A673 (cell line): ENCODE data around the gene NYNRIN. TPM values are rescaled to one million over a fixed set of nuclear protein-coding genes. Genes with fewer than 3 reads are reported as not detected.

ENCODE experiments used
- Bru-seq: library from RNA; stranded (reverse); fragments of 400-500 nt; gene quantifications from one replicate; lab custom pipeline; 2021; lab: Mats Ljungman, UMichigan
- BruChase-seq, 2 experiments: library from RNA; stranded (reverse); fragments of 400-500 nt; gene quantifications; one replicate each; lab custom pipeline; 2021; lab: Mats Ljungman, UMichigan
- BruUV-seq: library from RNA; stranded (reverse); fragments of 400-500 nt; replicated peaks from 2 replicates; lab custom pipeline; 2021; lab: Mats Ljungman, UMichigan
- CTCF ChIA-PET: fragments of 300-600 bp; sonication (Branson Sonifier 250); formaldehyde crosslinking; loops from one replicate; lab custom pipeline; 2022; ENCODE audit warnings: antibody characterized with exemption; lab: Charles Lee
- POLR2A ChIA-PET: fragments of 300-600 bp; sonication (Branson Sonifier 250); formaldehyde crosslinking; loops from one replicate; lab custom pipeline; 2022; ENCODE audit warnings: antibody characterized with exemption; ENCODE audit not compliant: low non-redundant PET; lab: Charles Lee
- DNase-seq: peaks from one replicate; pipeline ENCODE4 v3.0.0-alpha.2; 2015; ENCODE audit warnings: low spot score
- H3K27ac ChIP-seq: fragments of 200-600 bp; sonication (generic); 2 replicates; pipeline ENCODE4 v1.5.1; 2016; ENCODE audit warnings: mixed run types, low read depth, mild to moderate bottlenecking, mixed read lengths, antibody characterized with exemption, low read length; ENCODE audit not compliant: poor library complexity, severe bottlenecking
- H3K27me3 ChIP-seq: fragments of 200-600 bp; sonication (generic); replicated peaks from 2 replicates; pipeline ENCODE4 v1.6.1; 2017; ENCODE audit warnings: mixed run types, low read depth, mild to moderate bottlenecking, mixed read lengths, antibody characterized with exemption, low read length; ENCODE audit not compliant: insufficient read depth, poor library complexity
- H3K36me3 ChIP-seq: fragments of 200-600 bp; sonication (generic); 2 replicates; pipeline ENCODE4 v1.6.1; 2016; ENCODE audit warnings: mixed run types, mild to moderate bottlenecking, mixed read lengths, antibody characterized with exemption, low read length; ENCODE audit not compliant: insufficient read depth, poor library complexity, severe bottlenecking
- H3K4me1 ChIP-seq: fragments of 200-600 bp; sonication (generic); 2 replicates; pipeline ENCODE4 v1.6.1; 2017; ENCODE audit warnings: mixed run types, mild to moderate bottlenecking, mixed read lengths, antibody characterized with exemption, low read length; ENCODE audit not compliant: insufficient read depth, poor library complexity, severe bottlenecking
- H3K4me3 ChIP-seq: fragments of 200-600 bp; sonication (generic); 2 replicates; pipeline ENCODE4 v1.5.1; 2016; ENCODE audit warnings: low read depth, mixed run types, mild to moderate bottlenecking, mixed read lengths, low read length; ENCODE audit not compliant: poor library complexity, severe bottlenecking
- H3K9me3 ChIP-seq: fragments of 200-600 bp; sonication (generic); 2 replicates; pipeline ENCODE4 v1.6.1; 2016; ENCODE audit warnings: mixed run types, low read depth, mild to moderate bottlenecking, mixed read lengths, antibody characterized with exemption, low read length; ENCODE audit not compliant: poor library complexity, severe bottlenecking
- CTCF ChIP-seq: fragments of 300-800, 200-600 bp; sonication (generic); conservative IDR thresholded peaks from 2 replicates; pipeline ENCODE4 v1.5.1; 2017; ENCODE audit warnings: low read depth, mild to moderate bottlenecking, antibody characterized with exemption, low read length, moderate library complexity, mixed read lengths
- EZH2 ChIP-seq: fragments of 200-600 bp; sonication (generic); IDR thresholded peaks from 2 replicates; pipeline ENCODE4 v1.6.1; 2017; ENCODE audit warnings: borderline replicate concordance, low read depth, mild to moderate bottlenecking, mixed read lengths, antibody characterized with exemption, low read length; ENCODE audit not compliant: poor library complexity, severe bottlenecking
- intact Hi-C: fragments of 100-400 bp; cut with micrococcal nuclease; formaldehyde crosslinking; loops from one replicate; pipeline ENCODE4 v1.10.0; 2022; ENCODE audit not compliant: unreplicated experiment
- long read RNA-seq: library from polyadenylated mRNA; stranded (forward); transcript quantifications from one replicate; pipeline ENCODE4 v2.0.0, GENCODE V29; 2022
- total RNA-seq: library from RNA; stranded (reverse); gene quantifications from 2 replicates; pipeline ENCODE4 v1.2.3, GENCODE V29; 2021

Gene NYNRIN
- total RNA-seq, result 8.6 and 17.3 TPM in 2 replicates
- percentile 46 among the genes with signal in this experiment for Bru-seq, nascent RNA
- percentile 60 among the genes with signal in this experiment for BruChase-seq, experiment 1, labeled RNA remaining after a 2-hour chase
- percentile 68 among the genes with signal in this experiment for BruChase-seq, experiment 2, labeled RNA remaining after a 6-hour chase
- long read RNA-seq, full-length matches to known transcripts, result 2 of 34 reads
- long read RNA-seq, partial matches to known transcripts, result 4 of 34 reads
- long read RNA-seq, other reads (novel, unspliced or antisense), result 28 of 34 reads

DNA sequence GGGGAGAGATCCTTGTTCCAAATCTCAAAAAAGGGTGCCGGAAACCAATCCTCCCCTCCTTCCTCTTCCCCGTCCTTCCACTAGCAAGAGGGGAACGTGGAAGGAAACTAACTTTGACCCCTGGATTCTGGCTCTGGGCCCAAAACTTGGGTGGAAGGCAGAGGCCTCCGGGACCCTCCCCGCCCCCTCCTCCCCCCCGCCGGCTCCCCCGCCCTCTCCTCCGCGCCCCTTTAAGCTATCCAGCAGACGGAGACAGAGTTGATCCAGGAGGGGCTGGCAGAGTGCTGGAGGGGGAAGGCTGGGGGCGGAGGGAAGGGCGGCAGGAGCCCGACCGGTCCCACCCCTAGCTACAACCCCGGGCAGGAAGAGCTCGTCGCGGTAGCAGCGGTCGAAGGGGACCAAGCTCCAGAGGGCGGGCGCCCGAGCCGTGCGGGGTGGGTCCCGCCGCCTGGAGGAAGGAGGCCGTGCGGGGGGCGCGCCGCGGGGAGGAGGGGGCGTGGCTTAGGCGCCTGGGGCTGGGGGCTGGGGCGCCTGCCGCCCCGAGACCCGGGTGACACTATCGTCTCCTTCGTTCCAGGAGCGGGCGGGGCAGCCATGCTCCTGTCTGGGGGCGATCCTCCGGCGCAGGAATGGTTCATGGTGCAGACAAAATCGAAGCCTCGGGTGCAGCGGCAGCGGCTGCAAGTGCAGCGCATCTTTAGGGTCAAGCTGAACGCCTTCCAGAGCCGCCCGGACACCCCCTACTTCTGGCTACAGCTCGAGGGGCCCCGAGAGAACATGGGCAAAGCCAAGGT lies at the start of gene NYNRIN:
TSS of gene NYNRIN (plus strand) at position 351 of the 794 bp plus-strand sequence. CDS start at position 595, 244 bp downstream.
- H3K9me3 ChIP-seq, result no peaks in the 10 kb centered on the region
- TF ChIP-seq EZH2, result no peak
- no peak for TF ChIP-seq CTCF
- H3K27ac ChIP-seq, result peak within 1 kb of the TSS; percentile 58
- intact Hi-C loops, result loop anchor here (1.0 kb wide), 1 partner anchor 32 kb away; no protein-coding TSS in a partner anchor
- ChIA-PET POLR2A (interaction anchor here (0.6 kb wide), 1 partner anchor 104 kb away, joined by 7 read pairs; no protein-coding TSS in a partner anchor), CTCF (interaction anchor here (0.6 to 1.0 kb wide), 2 partner anchors 36 to 65 kb away, joined by 3 to 4 read pairs; no protein-coding TSS in a partner anchor)
- peak within 1 kb of the TSS; percentile 62 for H3K4me3 ChIP-seq
- H3K27me3 ChIP-seq, result no peaks in the 10 kb centered on the region
- peaks cover 18% of the 10 kb centered on the region for H3K4me1 ChIP-seq
- H3K36me3 ChIP-seq, result no peaks in the 10 kb centered on the region
- DNase-seq, result peak; percentile 54
- BruUV-seq, result no TSS peak

GRCh38 chr14:24349742-24350141 lies 49.1 kb upstream of the NYNRIN start:
- BruUV-seq, result no TSS peak
- H3K27me3 ChIP-seq, result no peaks in the 10 kb centered on the region
- POLR2A ChIA-PET, result no interaction called here

More at GRCh38 chr14:24349742-24350141, 49.1 kb upstream of the NYNRIN start:
- Histone ChIP-seq H3K4me3 (no peak overlapping the region), H3K36me3 (no peaks in the 10 kb centered on the region), H3K4me1 (peaks cover 7% of the 10 kb centered on the region), H3K9me3 (no peaks in the 10 kb centered on the region), H3K27ac (no peak overlapping the region)
- intact Hi-C loops, result no loop called here
- TF ChIP-seq EZH2 (no peak), CTCF (no peak)
- CTCF ChIA-PET, result no interaction called here
- DNase-seq, result no peak
